ENCODE results near the gene AUNIP.

- TF ChIP-seq CTCF (IDR thresholded peaks at IDR 0.05) (no peak), POLR2A (IDR thresholded peaks at IDR 0.05) (no peak)
These were observed 44.6 kb downstream of the AUNIP start for GRCh38 chr1:25814549-25815087.

Measured in lower leg skin (tissue), 3 donors.